Smooth muscle cell (in vitro differentiated cells): ENCODE data around the gene ATAD3C. TPM values are rescaled to one million over a fixed set of nuclear protein-coding genes. Genes with fewer than 3 reads are reported as not detected.
"Not testable (repeated sequence)": the region's sequence is repeated elsewhere in the genome, so short reads cannot be mapped to it uniquely, and the experiment has no call there.

Experiments used
- DNase-seq: peaks from one replicate; lab custom pipeline; 2025; ENCODE audit not compliant: unreplicated experiment; lab: John Stamatoyannopoulos, UW
- H2AFZ ChIP-seq: fragments of 200-600 bp; sonication (generic); 2 replicates; pipeline ENCODE4 v1.6.0; 2016; ENCODE audit warnings: antibody characterized with exemption, low read depth, mild to moderate bottlenecking
- H3F3A ChIP-seq: fragments of 200-600 bp; sonication (generic); 2 replicates; pipeline ENCODE4 v1.6.0; 2017; ENCODE audit warnings: antibody characterized with exemption, low read depth
- H3K27ac ChIP-seq: fragments of 200-600 bp; sonication (generic); 2 replicates; pipeline ENCODE4 v1.5.1; 2016; ENCODE audit warnings: low read depth, mild to moderate bottlenecking
- H3K27me3 ChIP-seq: fragments of 200-600 bp; sonication (generic); 2 replicates; pipeline ENCODE4 v1.6.1; 2016; ENCODE audit warnings: low read depth, mild to moderate bottlenecking
- H3K36me3 ChIP-seq: fragments of 200-600 bp; sonication (generic); 2 replicates; pipeline ENCODE4 v1.5.1; 2016; ENCODE audit warnings: low read depth
- H3K4me1 ChIP-seq: fragments of 200-600 bp; sonication (generic); 2 replicates; pipeline ENCODE4 v1.5.1; 2016; ENCODE audit warnings: low read depth
- H3K4me2 ChIP-seq: fragments of 200-600 bp; sonication (generic); 2 replicates; pipeline ENCODE4 v1.6.0; 2016; ENCODE audit warnings: mild to moderate bottlenecking
- H3K4me3 ChIP-seq: fragments of 200-600 bp; sonication (generic); 2 replicates; pipeline ENCODE4 v1.5.1; 2016; ENCODE audit warnings: mild to moderate bottlenecking
- H3K79me2 ChIP-seq: fragments of 200-600 bp; sonication (generic); 2 replicates; pipeline ENCODE4 v1.6.0; 2016; ENCODE audit warnings: low read depth, mild to moderate bottlenecking
- H3K9ac ChIP-seq: fragments of 200-600 bp; sonication (generic); 2 replicates; pipeline ENCODE4 v1.6.0; 2016; ENCODE audit warnings: low read depth
- H3K9me3 ChIP-seq: fragments of 200-600 bp; sonication (generic); replicated peaks from 2 replicates; pipeline ENCODE4 v1.5.1; 2016; ENCODE audit warnings: low read depth
- H4K20me1 ChIP-seq: fragments of 200-600 bp; sonication (generic); 2 replicates; pipeline ENCODE4 v1.6.0; 2016; ENCODE audit warnings: low read depth
- CTCF ChIP-seq: fragments of 200-600 bp; sonication (generic); IDR thresholded peaks from 2 replicates; pipeline ENCODE4 v1.5.1; 2017; ENCODE audit warnings: borderline replicate concordance, mild to moderate bottlenecking, antibody characterized with exemption; ENCODE audit not compliant: insufficient read depth, poor library complexity, severe bottlenecking
- WGBS: methylation state at CpG from one replicate; pipeline ENCODE4 v1.1.7; 2016; ENCODE audit warnings: low lambda C conversion rate; 5-methylcytosine and 5-hydroxymethylcytosine counted together
- polyA plus RNA-seq: library from polyadenylated mRNA; unstranded; fragments of >200 nt; fragmentation: Nextera tagmentation; extraction: Ambion mirVana; gene quantifications from 2 replicates; pipeline ENCODE4 v1.2.1, GENCODE V29; 2016
- total RNA-seq: library from RNA; depleted of rRNA; stranded (reverse); fragments of >200 nt; gene quantifications from 2 replicates; pipeline ENCODE4 v1.2.3, GENCODE V29; 2014

ATAD3C gene
- total and polyA plus RNA-seq, 2 experiments from 2014 or later: 0.09 to 0.86 TPM

- 91% methylated on average over 28 of the region's 30 CpGs for WGBS
- Histone ChIP-seq H3K27me3 (no peaks in the 10 kb centered on the region), H3K9me3 (no peaks in the 10 kb centered on the region), H3K4me2 (no peak overlapping the region), H3K79me2 (no peaks in the 10 kb centered on the region), H3K36me3 (no peaks in the 10 kb centered on the region), H3K9ac (no peak overlapping the region), H3K4me3 (no peak overlapping the region), H2AFZ (no peak overlapping the region), H3F3A (no peaks in the 10 kb centered on the region), H4K20me1 (no peaks in the 10 kb centered on the region), H3K27ac (no peak overlapping the region), H3K4me1 (no peaks in the 10 kb centered on the region)
- TF ChIP-seq CTCF: no peak
- DNase-seq: no peak
Measured at GRCh38 chr1:1455366-1455884, 5.9 kb downstream of the ATAD3C start.

- not testable (repeated sequence) for H3F3A ChIP-seq, H3K4me1 ChIP-seq, H3K9ac ChIP-seq, DNase-seq, H4K20me1 ChIP-seq, H3K9me3 ChIP-seq, H3K27me3 ChIP-seq, H3K79me2 ChIP-seq, H3K4me2 ChIP-seq, H3K27ac ChIP-seq, H3K4me3 ChIP-seq, H2AFZ ChIP-seq, H3K36me3 ChIP-seq
- 33% methylated on average over 1 of the region's 15 CpGs for WGBS
Measured at GRCh38 chr1:1455934-1456333, 6.4 kb downstream of the ATAD3C start.

- not testable (repeated sequence) for H3K9ac ChIP-seq, H3K27ac ChIP-seq, H3K4me1 ChIP-seq, H4K20me1 ChIP-seq, H3K4me2 ChIP-seq, DNase-seq, H3K27me3 ChIP-seq, H2AFZ ChIP-seq, H3K36me3 ChIP-seq, H3F3A ChIP-seq, H3K4me3 ChIP-seq, H3K79me2 ChIP-seq, H3K9me3 ChIP-seq
- WGBS: 94% methylated on average over 19 of the region's 22 CpGs
Measured at GRCh38 chr1:1456683-1457255, 7.3 kb downstream of the ATAD3C start.

GRCh38 chr1:1459156-1459555 is 9.7 kb downstream of the ATAD3C start:
- H2AFZ ChIP-seq, H3K27me3 ChIP-seq, H3K79me2 ChIP-seq, H3K4me3 ChIP-seq, H3K9ac ChIP-seq, DNase-seq, H4K20me1 ChIP-seq, H3K4me1 ChIP-seq, H3K4me2 ChIP-seq, H3F3A ChIP-seq, H3K36me3 ChIP-seq, H3K27ac ChIP-seq, H3K9me3 ChIP-seq: not testable (repeated sequence)
- 96% methylated on average over 9 of the region's 19 CpGs for WGBS

- not testable (repeated sequence) for H3K27me3 ChIP-seq, H3K79me2 ChIP-seq, H3K4me2 ChIP-seq, H3F3A ChIP-seq, H3K9ac ChIP-seq, H4K20me1 ChIP-seq, H3K36me3 ChIP-seq, DNase-seq, H3K27ac ChIP-seq, H3K4me3 ChIP-seq, H3K4me1 ChIP-seq, H2AFZ ChIP-seq, H3K9me3 ChIP-seq
- WGBS: 99% methylated on average over 14 of the region's 14 CpGs
Measured at GRCh38 chr1:1459711-1460110, 10.2 kb downstream of the ATAD3C start.
